TTC549 (cell line): ENCODE results near the gene GATB.

ENCODE experiments used
- FAIRE-seq: peaks from 2 replicates; lab custom pipeline; 2012; peaks lifted over from hg19 to GRCh38; lab: Jason Lieb, UNC

GATB gene

GRCh38 chr4:151729731-151730559 is 30.9 kb downstream of the GATB start:
- FAIRE-seq = no peak

GRCh38 chr4:151728679-151729078 is 32.1 kb downstream of the GATB start:
- no peak for FAIRE-seq

GRCh38 chr4:151728006-151728405 is 32.8 kb downstream of the GATB start:
- FAIRE-seq = no peak

- FAIRE-seq = no peak
Observed at GRCh38 chr4:151727365-151727764, 33.4 kb downstream of the GATB start.

- FAIRE-seq = no peak
Observed at GRCh38 chr4:151725087-151725486, 35.7 kb downstream of the GATB start.

- no peak for FAIRE-seq
Observed at GRCh38 chr4:151721916-151722315, 38.9 kb downstream of the GATB start.

- FAIRE-seq = no peak
Observed at GRCh38 chr4:151721466-151721865, 39.3 kb downstream of the GATB start.

- FAIRE-seq = no peak
Observed at GRCh38 chr4:151719956-151720334, 40.9 kb downstream of the GATB start.

- no peak for FAIRE-seq
Observed at GRCh38 chr4:151718984-151719955, 41.5 kb downstream of the GATB start.

GRCh38 chr4:151717909-151718628 is 42.7 kb downstream of the GATB start:
- FAIRE-seq = no peak

- FAIRE-seq = no peak
Observed at GRCh38 chr4:151717314-151717713, 43.5 kb downstream of the GATB start.

GRCh38 chr4:151716324-151716723 is 44.5 kb downstream of the GATB start:
- FAIRE-seq = no peak

- FAIRE-seq = no peak
Observed at GRCh38 chr4:151715881-151716280, 44.9 kb downstream of the GATB start.

- no peak for FAIRE-seq
Observed at GRCh38 chr4:151712777-151713176, 48.0 kb downstream of the GATB start.

- no peak for FAIRE-seq
Observed at GRCh38 chr4:151711646-151712045, 49.2 kb downstream of the GATB start.

GRCh38 chr4:151709587-151709986 is 51.2 kb downstream of the GATB start:
- FAIRE-seq = no peak

- no peak for FAIRE-seq
Observed at GRCh38 chr4:151709071-151709470, 51.7 kb downstream of the GATB start.

GRCh38 chr4:151708100-151708499 is 52.7 kb downstream of the GATB start:
- FAIRE-seq = no peak

- FAIRE-seq = no peak
Observed at GRCh38 chr4:151703401-151703800, 57.4 kb downstream of the GATB start.

- FAIRE-seq = no peak
Observed at GRCh38 chr4:151702256-151702655, 58.6 kb downstream of the GATB start.

- FAIRE-seq = no peak
Observed at GRCh38 chr4:151700566-151701316, 60.1 kb downstream of the GATB start.

GRCh38 chr4:151698213-151698612 is 62.6 kb downstream of the GATB start:
- no peak for FAIRE-seq
